Activated CD8-positive, alpha-beta T cell treated with anti-CD3 and anti-CD28 coated beads for 36 hours (primary cell): ENCODE results near the gene SMTNL2. TPM values are rescaled to one million over a fixed set of nuclear protein-coding genes. Genes with fewer than 3 reads are reported as not detected.
"Not testable (repeated sequence)": the region's sequence is repeated elsewhere in the genome, so short reads cannot be mapped to it uniquely, and the experiment has no call there.

Experiments used
- ATAC-seq: fragments of 200-7000 bp; cut with Tn5 transposase; one replicate; pipeline ENCODE4 v1.10.0; 2021; ENCODE audit warnings: mild to moderate bottlenecking, moderate library complexity
- CTCF ChIA-PET: fragments of 350-600 bp; sonication (Branson Sonifier 250); formaldehyde crosslinking; loops from one replicate; lab custom pipeline; 2021; ENCODE audit warnings: antibody characterized with exemption; lab: Charles Lee
- POLR2A ChIA-PET: fragments of 350-600 bp; sonication (Branson Sonifier 250); formaldehyde crosslinking; loops from one replicate; lab custom pipeline; 2021; ENCODE audit warnings: antibody characterized with exemption; lab: Charles Lee
- DNase-seq: peaks from one replicate; pipeline ENCODE4 v3.0.0-alpha.2; 2020
- H3K27ac Mint-ChIP-seq: one replicate; pipeline ENCODE4 v1.8.0; 2021; ENCODE audit warnings: mild to moderate bottlenecking, mixed read lengths
- H3K27me3 Mint-ChIP-seq: one replicate; pipeline ENCODE4 v1.8.0; 2021; ENCODE audit warnings: mixed read lengths
- H3K36me3 Mint-ChIP-seq: one replicate; pipeline ENCODE4 v1.8.0; 2021; ENCODE audit warnings: low read depth, mixed read lengths
- H3K4me1 Mint-ChIP-seq: one replicate; pipeline ENCODE4 v1.8.0; 2021; ENCODE audit warnings: low read depth, mixed read lengths
- H3K4me3 Mint-ChIP-seq: one replicate; pipeline ENCODE4 v1.8.0; 2021; ENCODE audit warnings: mild to moderate bottlenecking, moderate library complexity, mixed read lengths
- H3K9me3 Mint-ChIP-seq: one replicate; pipeline ENCODE4 v1.8.0; 2021; ENCODE audit warnings: mixed read lengths
- CTCF ChIP-seq: fragments of 200-600 bp; IDR thresholded peaks from one replicate; pipeline ENCODE4 v1.8.0; 2022; ENCODE audit warnings: antibody characterized with exemption, mild to moderate bottlenecking
- intact Hi-C: fragments of 100-400 bp; cut with micrococcal nuclease; formaldehyde crosslinking; loops from one replicate; pipeline ENCODE4 v1.10.0; 2022
- total RNA-seq, 2 experiments: library from RNA; stranded (reverse); gene quantifications; one replicate each; pipeline ENCODE4 v1.2.3, GENCODE V29; 2021

SMTNL2 gene
- total RNA-seq, 2 experiments from 2014 or later: not detected

GRCh38 chr17:4623249-4623648 is 38.9 kb downstream of the SMTNL2 start:
- TF ChIP-seq CTCF: no peak
- Mint-ChIP-seq H3K36me3 (no peaks in the 10 kb centered on the region), H3K4me3 (no peak overlapping the region), H3K27me3 (peaks cover 6% of the 10 kb centered on the region), H3K9me3 (no peaks in the 10 kb centered on the region), H3K27ac (no peak overlapping the region), H3K4me1 (no peaks in the 10 kb centered on the region)
- POLR2A ChIA-PET: no interaction called here
- intact Hi-C loops: no loop called here
- no peak for DNase-seq
- ATAC-seq: no peak
- CTCF ChIA-PET: interaction anchor here (7.0 kb wide), 1 partner anchor 57 kb away, joined by 101 read pairs; no protein-coding TSS in a partner anchor

GRCh38 chr17:4624451-4624911 is 40.2 kb downstream of the SMTNL2 start:
- not testable (repeated sequence) for H3K27me3 Mint-ChIP-seq, ATAC-seq, H3K4me1 Mint-ChIP-seq, H3K36me3 Mint-ChIP-seq, H3K4me3 Mint-ChIP-seq, DNase-seq, H3K9me3 Mint-ChIP-seq, H3K27ac Mint-ChIP-seq
- CTCF ChIA-PET: interaction anchor here (0.9 to 7.0 kb wide), 12 partner anchors 15 to 203 kb away, joined by 3 to 101 read pairs (median 8); partner anchors contain the start of gene SPNS3
- intact Hi-C loops: loop anchor here (2.0 kb wide), 1 partner anchor 58 kb away; no protein-coding TSS in a partner anchor
- POLR2A ChIA-PET: interaction anchor here (0.8 kb wide), 1 partner anchor 54 kb away, joined by 3 read pairs; no protein-coding TSS in a partner anchor

GRCh38 chr17:4625181-4625617 is 40.9 kb downstream of the SMTNL2 start:
- intact Hi-C loops: loop anchor here (2.0 kb wide), 1 partner anchor 58 kb away; no protein-coding TSS in a partner anchor
- Mint-ChIP-seq H3K4me1 (no peaks in the 10 kb centered on the region), H3K27me3 (peaks cover 6% of the 10 kb centered on the region), H3K4me3 (no peak overlapping the region), H3K27ac (no peak overlapping the region), H3K36me3 (no peaks in the 10 kb centered on the region), H3K9me3 (no peaks in the 10 kb centered on the region)
- CTCF ChIA-PET: interaction anchor here (0.9 to 7.0 kb wide), 14 partner anchors 10 to 204 kb away, joined by 3 to 101 read pairs (median 8); partner anchors contain the start of gene SPNS3
- ATAC-seq: no peak
- POLR2A ChIA-PET: interaction anchor here (0.8 kb wide), 1 partner anchor 55 kb away, joined by 3 read pairs; no protein-coding TSS in a partner anchor
- TF ChIP-seq CTCF: no peak
- DNase-seq: no peak

GRCh38 chr17:4626734-4627256 is 42.5 kb downstream of the SMTNL2 start:
- POLR2A ChIA-PET: no interaction called here
- no peaks in the 10 kb centered on the region for H3K9me3 Mint-ChIP-seq

GRCh38 chr17:4631431-4631830 is 47.1 kb downstream of the SMTNL2 start:
- no peaks in the 10 kb centered on the region for H3K36me3 Mint-ChIP-seq
- H3K4me1 Mint-ChIP-seq: peaks cover 6% of the 10 kb centered on the region
- CTCF ChIA-PET: interaction anchor here (1.0 to 3.7 kb wide), 3 partner anchors 26 to 401 kb away, joined by 3 to 21 read pairs (median 4); no protein-coding TSS in a partner anchor
- H3K27me3 Mint-ChIP-seq: peaks cover 30% of the 10 kb centered on the region
- peaks cover 1% of the 10 kb centered on the region for H3K9me3 Mint-ChIP-seq
- ATAC-seq (no peak), DNase-seq (no peak)
- H3K27ac Mint-ChIP-seq: no peak overlapping the region
- no peak overlapping the region for H3K4me3 Mint-ChIP-seq
- no peak for TF ChIP-seq CTCF
- intact Hi-C loops: no loop called here
- POLR2A ChIA-PET: no interaction called here

More at GRCh38 chr17:4626734-4627256, 42.5 kb downstream of the SMTNL2 start:
- H3K36me3 Mint-ChIP-seq: no peaks in the 10 kb centered on the region
- intact Hi-C loops: no loop called here
- CTCF ChIA-PET: interaction anchor here (0.7 to 7.0 kb wide), 12 partner anchors 11 to 208 kb away, joined by 3 to 101 read pairs (median 4); partner anchors contain the start of gene GGT6
- ATAC-seq: no peak
- no peak overlapping the region for H3K4me3 Mint-ChIP-seq
- no peak for TF ChIP-seq CTCF
- no peak overlapping the region for H3K27ac Mint-ChIP-seq
- no peak for DNase-seq
- H3K27me3 Mint-ChIP-seq: peaks cover 6% of the 10 kb centered on the region
- H3K4me1 Mint-ChIP-seq: no peaks in the 10 kb centered on the region
